Measurements from ENCODE around the gene TBCC. TPM values are rescaled to one million over a fixed set of nuclear protein-coding genes. Genes with fewer than 3 reads are reported as not detected.

TBCC gene
- total RNA-seq, 6 donors from 2014 or later: 14.3 to 34.7 (median 24.2) TPM

DNA sequence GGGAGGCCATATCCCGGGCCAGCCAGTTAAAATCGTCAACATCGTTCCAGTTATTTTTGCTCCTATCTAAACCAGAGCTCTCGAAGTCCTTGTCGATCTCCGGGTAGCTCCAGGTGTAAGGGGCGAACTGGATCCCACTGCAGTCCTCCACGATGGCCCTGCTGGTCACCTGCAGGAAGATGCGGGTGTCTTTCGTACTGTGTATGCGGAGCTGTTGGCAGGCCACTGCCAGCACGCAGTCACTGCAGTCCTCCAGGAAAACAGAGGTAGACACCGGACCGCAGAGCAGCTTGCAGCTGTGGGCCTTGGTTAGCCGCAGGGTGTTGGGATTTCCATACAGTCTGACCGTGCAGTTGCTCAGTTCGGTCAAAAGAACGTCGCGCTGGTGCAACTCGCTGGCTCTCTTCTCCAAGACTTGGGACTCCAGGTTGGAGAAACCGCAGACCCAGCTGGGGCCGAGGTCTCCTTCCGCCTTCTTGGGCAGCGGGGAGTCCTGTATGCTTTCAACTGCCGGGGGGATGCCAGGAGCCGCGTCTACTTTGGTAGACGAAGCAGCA is 742 bp downstream of the TBCC start:
- Histone ChIP-seq H3K27me3 (no peaks in the 10 kb centered on the region), H3K4me3 (peak overlapping the region; percentile 59 to 99 (median 64)), H3K36me3 (no peaks in the 10 kb centered on the region), H3K27ac (peak overlapping the region; percentile 88 to 96 (median 92)), H3K9me3 (no peaks in the 10 kb centered on the region), H3K4me1 (peaks cover 20 to 40% (median 28%) of the 10 kb centered on the region in 4 donors)
- WGBS, 2 donors: 3 to 15% methylated on average over 8 to 22 of the region's 29 CpGs
- peak in 1 of 2 donors; percentile 34 for DNase-seq
- ATAC-seq (ENCODE audit: low FRiP score in 2 of 2): no peak
- no peak for TF ChIP-seq POLR2A (IDR thresholded peaks at IDR 0.05)

DNA sequence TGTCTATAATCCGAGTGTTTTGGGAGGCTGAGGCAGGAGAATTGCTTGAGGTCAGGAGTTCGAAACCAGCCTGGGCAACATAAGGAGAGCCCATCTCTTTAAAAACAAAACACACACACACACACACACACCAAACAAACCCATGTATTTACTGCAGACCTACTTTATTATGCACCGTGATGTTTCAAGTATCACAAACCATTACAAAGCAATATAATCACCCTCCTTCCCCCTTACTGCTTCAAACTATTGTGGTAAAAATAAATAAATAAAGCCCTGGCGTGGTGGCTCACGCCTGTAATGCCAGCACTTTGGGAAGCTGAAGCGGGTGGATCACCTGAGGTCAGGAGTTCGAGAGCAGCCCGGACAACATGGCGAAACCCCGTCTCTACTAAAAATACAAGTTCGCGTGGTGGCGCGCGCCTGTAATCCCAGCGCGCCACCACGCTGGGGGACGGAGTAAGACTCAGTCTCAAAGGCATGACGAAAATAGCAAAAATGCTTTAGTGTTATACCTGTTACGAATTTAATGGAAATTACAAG is 1.5 kb downstream of the TBCC start:
- Histone ChIP-seq H3K4me3 (peak overlapping the region; percentile 59 to 99 (median 64)), H3K36me3 (no peaks in the 10 kb centered on the region), H3K27me3 (no peaks in the 10 kb centered on the region), H3K4me1 (peaks cover 20 to 40% (median 28%) of the 10 kb centered on the region in 4 donors), H3K9me3 (no peaks in the 10 kb centered on the region), H3K27ac (peak overlapping the region in 2 of 4 donors; percentile 89 to 96)
- TF ChIP-seq, protein P1, sequence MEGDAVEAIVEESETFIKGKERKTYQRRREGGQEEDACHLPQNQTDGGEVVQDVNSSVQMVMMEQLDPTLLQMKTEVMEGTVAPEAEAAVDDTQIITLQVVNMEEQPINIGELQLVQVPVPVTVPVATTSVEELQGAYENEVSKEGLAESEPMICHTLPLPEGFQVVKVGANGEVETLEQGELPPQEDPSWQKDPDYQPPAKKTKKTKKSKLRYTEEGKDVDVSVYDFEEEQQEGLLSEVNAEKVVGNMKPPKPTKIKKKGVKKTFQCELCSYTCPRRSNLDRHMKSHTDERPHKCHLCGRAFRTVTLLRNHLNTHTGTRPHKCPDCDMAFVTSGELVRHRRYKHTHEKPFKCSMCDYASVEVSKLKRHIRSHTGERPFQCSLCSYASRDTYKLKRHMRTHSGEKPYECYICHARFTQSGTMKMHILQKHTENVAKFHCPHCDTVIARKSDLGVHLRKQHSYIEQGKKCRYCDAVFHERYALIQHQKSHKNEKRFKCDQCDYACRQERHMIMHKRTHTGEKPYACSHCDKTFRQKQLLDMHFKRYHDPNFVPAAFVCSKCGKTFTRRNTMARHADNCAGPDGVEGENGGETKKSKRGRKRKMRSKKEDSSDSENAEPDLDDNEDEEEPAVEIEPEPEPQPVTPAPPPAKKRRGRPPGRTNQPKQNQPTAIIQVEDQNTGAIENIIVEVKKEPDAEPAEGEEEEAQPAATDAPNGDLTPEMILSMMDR (IDR thresholded peaks at IDR 0.05): no peak
- TF ChIP-seq EP300 (IDR thresholded peaks at IDR 0.05) (no peak), POLR2A (IDR thresholded peaks at IDR 0.05) (no peak), POLR2AphosphoS5 (IDR thresholded peaks at IDR 0.05) (no peak)
- WGBS, 2 donors: 55 to 66% methylated on average over 19 to 21 of the region's 21 CpGs
- ATAC-seq (ENCODE audit: low FRiP score in 2 of 2) (no peak), DNase-seq (peak in 1 of 2 donors; percentile 34)

DNA sequence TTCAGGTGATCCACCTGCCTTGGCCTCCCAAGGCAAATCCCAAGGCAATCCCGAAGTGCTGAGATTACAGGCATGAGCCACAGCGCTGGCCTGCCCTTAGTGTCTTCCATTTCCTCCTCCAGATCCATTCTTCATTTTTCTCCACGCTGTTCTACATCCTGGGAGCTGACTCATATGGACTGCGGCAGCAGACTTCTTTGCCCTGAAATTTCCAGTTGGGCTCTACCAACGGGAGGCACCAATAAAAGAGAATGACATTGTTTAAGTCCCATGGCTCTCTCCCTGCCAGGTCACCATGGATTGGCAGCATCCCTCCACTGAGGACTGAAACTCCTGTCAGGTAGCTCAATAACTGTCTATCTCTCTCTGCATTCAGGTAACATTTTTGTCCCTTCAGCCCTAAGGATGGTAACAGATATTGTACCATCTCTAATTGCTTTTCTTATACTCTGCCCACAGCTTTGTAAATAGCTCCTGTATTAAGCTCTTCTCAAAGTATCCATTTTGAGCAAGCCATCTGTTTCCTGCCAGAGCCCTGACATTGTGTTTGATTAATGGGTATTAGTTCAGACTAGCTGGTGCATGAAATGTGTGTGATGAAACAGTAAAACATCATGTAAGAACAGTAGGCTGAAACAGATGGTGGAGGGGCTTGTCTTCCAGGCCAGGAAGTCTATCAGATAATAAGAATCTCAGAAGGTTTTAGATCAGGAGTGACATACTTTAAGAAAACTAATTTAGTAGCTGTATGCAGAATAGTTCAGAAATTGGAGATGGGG is 3.6 kb downstream of the TBCC start:
- Histone ChIP-seq H3K9me3 (no peaks in the 10 kb centered on the region), H3K4me3 (no peak overlapping the region), H3K27me3 (no peaks in the 10 kb centered on the region), H3K27ac (no peak overlapping the region), H3K36me3 (no peaks in the 10 kb centered on the region), H3K4me1 (peaks cover 14 to 21% (median 18%) of the 10 kb centered on the region in 4 donors)
- 77 to 90% methylated on average over 5 of the region's 5 CpGs for WGBS, 2 donors
- no peak for DNase-seq
- ATAC-seq (ENCODE audit: low FRiP score in 2 of 2): no peak
- TF ChIP-seq, protein P1 (IDR thresholded peaks at IDR 0.05): no peak
- TF ChIP-seq POLR2AphosphoS5 (IDR thresholded peaks at IDR 0.05) (no peak), EP300 (IDR thresholded peaks at IDR 0.05) (no peak), POLR2A (IDR thresholded peaks at IDR 0.05) (no peak)

DNA sequence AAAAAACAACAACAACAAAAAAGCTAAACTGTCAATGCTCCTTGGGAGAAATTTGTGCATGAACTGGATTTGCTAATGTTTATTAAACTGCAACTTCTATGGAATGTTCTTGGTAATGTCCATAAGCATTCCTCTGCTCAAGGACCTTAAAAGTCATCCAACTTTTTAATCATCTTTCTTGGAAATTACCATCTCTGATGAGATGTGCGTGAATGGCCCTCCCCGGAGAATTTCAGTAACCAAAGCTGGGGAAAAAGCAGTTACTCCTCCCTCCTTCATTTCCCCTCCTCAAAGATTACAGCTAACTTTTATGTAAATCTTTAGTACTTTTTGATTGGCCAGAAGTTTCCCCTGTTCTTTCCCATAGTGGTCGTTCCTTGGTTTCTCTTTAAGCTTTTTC is 5.2 kb downstream of the TBCC start:
- no peaks in the 10 kb centered on the region for H3K36me3 ChIP-seq
- DNase-seq: no peak
- peaks cover 14 to 20% (median 18%) of the 10 kb centered on the region in 4 donors for H3K4me1 ChIP-seq

GRCh38 chr6:42735976-42736375 is 9.9 kb downstream of the TBCC start:
- TF ChIP-seq, protein P1 (IDR thresholded peaks at IDR 0.05): no peak
- TF ChIP-seq POLR2A (IDR thresholded peaks at IDR 0.05): no peak
- TF ChIP-seq EP300 (IDR thresholded peaks at IDR 0.05): no peak
- no peak for TF ChIP-seq POLR2AphosphoS5 (IDR thresholded peaks at IDR 0.05)

More for the DNA sequence above, 5.2 kb downstream of the TBCC start:
- 64 to 70% methylated on average over 3 of the region's 3 CpGs for WGBS, 2 donors
- H3K4me3 ChIP-seq: no peak overlapping the region
- ATAC-seq (ENCODE audit: low FRiP score in 2 of 2): no peak
- no peak overlapping the region for H3K27ac ChIP-seq
- TF ChIP-seq POLR2A (IDR thresholded peaks at IDR 0.05) (no peak), EP300 (IDR thresholded peaks at IDR 0.05) (no peak), POLR2AphosphoS5 (IDR thresholded peaks at IDR 0.05) (no peak)
- H3K27me3 ChIP-seq: no peaks in the 10 kb centered on the region
- no peaks in the 10 kb centered on the region for H3K9me3 ChIP-seq

More at GRCh38 chr6:42735976-42736375, 9.9 kb downstream of the TBCC start:
- ATAC-seq (ENCODE audit: low FRiP score in 2 of 2) (no peak), DNase-seq (no peak)
- no peak overlapping the region for H3K27ac ChIP-seq
- no peaks in the 10 kb centered on the region for H3K27me3 ChIP-seq
- WGBS, 2 donors: 92 to 93% methylated on average over 3 of the region's 3 CpGs
- H3K36me3 ChIP-seq: no peaks in the 10 kb centered on the region
- H3K4me1 ChIP-seq: peaks cover 0 to 5% (median 0%) of the 10 kb centered on the region in 4 donors
- H3K9me3 ChIP-seq: no peaks in the 10 kb centered on the region
- no peak overlapping the region for H3K4me3 ChIP-seq
